Gastroesophageal sphincter (tissue), 3 donors: ENCODE data around the gene IGIP.

Source experiments
- EP300 ChIP-seq: sonication (generic); formaldehyde crosslinking; IDR thresholded peaks from one replicate; pipeline ENCODE4 v1.6.1; 2017; ENCODE audit warnings: antibody characterized with exemption, mild to moderate bottlenecking
- POLR2A ChIP-seq, 2 donors: fragments of 450-650 bp; IDR thresholded peaks; one replicate each; pipeline ENCODE4 v1.6.1; 2017; ENCODE audit warnings: antibody characterized with exemption in 2 of 2, mild to moderate bottlenecking in 2 of 2, moderate library complexity in 1 of 2
- POLR2AphosphoS5 ChIP-seq: sonication (generic); formaldehyde crosslinking; IDR thresholded peaks from one replicate; pipeline ENCODE4 v1.6.1; 2017; ENCODE audit warnings: antibody characterized with exemption
- TF ChIP-seq, protein P1 (sequence below), 4 experiments: fragments of 200-600 bp in 2 of 4; fragments of 450-650 bp in 2 of 4; sonication (generic) in 1 of 4; IDR thresholded peaks; one replicate each; pipeline ENCODE4 v1.5.1; 2017 to 2019; ENCODE audit warnings: antibody characterized with exemption in 4 of 4, mild to moderate bottlenecking in 2 of 4, moderate library complexity in 2 of 4

DNA sequence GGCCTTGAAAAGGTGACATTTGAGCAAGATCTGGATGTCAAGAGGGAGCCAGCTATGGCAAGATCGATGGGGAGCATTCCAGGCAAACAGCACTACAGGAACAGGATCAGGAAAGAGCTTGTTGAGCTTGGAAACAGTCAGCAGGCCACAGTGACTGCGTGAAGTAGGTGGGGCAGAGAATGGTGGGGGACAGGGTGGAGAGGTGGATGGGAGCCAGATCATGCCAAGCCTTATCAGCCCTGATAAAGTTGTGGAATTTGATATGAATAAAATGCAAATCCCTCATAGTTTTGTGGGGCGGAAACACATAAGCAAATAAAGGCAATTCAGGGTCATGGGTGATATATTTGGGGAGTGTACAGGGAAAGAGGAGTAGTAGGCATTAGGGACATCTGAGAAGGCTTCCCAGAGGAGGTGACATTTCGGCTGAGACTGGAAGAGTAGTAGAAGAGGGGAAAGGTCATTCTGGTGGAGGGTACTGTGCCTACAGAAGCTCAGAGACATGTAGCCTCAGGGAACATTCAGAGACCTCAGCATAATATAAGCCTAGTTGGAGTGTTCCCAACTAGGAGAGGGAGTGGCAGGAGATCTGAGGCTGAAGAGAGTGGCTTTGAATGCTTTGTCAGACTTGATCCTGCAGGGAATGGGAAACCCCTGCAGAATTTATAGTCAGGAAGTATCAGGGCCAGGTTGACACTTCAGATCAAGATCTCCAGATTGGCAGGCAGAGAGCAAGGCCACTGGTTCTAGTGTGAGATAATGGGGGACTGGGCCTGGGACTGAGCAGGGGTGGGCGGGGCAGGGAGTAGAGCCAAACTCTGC, 39.6 kb downstream of the IGIP start:
- TF ChIP-seq, protein P1, sequence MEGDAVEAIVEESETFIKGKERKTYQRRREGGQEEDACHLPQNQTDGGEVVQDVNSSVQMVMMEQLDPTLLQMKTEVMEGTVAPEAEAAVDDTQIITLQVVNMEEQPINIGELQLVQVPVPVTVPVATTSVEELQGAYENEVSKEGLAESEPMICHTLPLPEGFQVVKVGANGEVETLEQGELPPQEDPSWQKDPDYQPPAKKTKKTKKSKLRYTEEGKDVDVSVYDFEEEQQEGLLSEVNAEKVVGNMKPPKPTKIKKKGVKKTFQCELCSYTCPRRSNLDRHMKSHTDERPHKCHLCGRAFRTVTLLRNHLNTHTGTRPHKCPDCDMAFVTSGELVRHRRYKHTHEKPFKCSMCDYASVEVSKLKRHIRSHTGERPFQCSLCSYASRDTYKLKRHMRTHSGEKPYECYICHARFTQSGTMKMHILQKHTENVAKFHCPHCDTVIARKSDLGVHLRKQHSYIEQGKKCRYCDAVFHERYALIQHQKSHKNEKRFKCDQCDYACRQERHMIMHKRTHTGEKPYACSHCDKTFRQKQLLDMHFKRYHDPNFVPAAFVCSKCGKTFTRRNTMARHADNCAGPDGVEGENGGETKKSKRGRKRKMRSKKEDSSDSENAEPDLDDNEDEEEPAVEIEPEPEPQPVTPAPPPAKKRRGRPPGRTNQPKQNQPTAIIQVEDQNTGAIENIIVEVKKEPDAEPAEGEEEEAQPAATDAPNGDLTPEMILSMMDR (IDR thresholded peaks at IDR 0.05): no peak
- TF ChIP-seq EP300: no peak
- TF ChIP-seq POLR2AphosphoS5: no peak
- no peak for TF ChIP-seq POLR2A (IDR thresholded peaks at IDR 0.05)
